Ishikawa (cell line): Measurements from ENCODE around the gene TNK2.

Experiments used
- EGR1 ChIP-seq: IDR thresholded peaks from 2 replicates; pipeline ENCODE4 v1.6.1; 2012
- EP300 ChIP-seq: IDR thresholded peaks from 2 replicates; pipeline ENCODE4 v1.6.1; 2012; ENCODE audit warnings: borderline replicate concordance
- RAD21 ChIP-seq: IDR thresholded peaks from 2 replicates; pipeline ENCODE4 v1.6.1; 2012; ENCODE audit warnings: low read depth

DNA sequence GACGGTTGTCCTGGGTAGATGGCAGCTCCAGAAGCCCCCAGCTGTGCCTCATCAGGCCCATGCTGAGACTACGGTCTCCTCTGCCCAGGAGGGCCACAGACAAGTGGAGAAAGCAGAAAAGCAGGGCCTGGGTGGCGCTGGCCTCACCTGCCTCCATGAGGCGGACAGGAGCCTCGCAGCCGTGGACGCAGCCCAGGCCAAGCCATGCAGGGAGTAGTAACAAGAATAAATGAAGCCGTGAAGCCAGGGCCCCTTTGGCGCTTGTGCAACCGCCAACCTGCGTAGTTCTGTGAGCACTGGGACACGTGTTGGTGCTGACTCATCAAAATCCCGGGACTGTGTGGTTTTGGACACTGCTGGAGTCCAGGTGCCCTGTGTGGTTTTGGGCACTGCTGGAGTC lies 84.4 kb downstream of the TNK2 start:
- TF ChIP-seq EGR1 (no peak), EP300 (no peak), RAD21 (peak; percentile 12; the same call in 1 of the 2 replicates)
